Measurements from ENCODE around the gene PXDN.
"Not testable (repeated sequence)": the region's sequence is repeated elsewhere in the genome, so short reads cannot be mapped to it uniquely, and the experiment has no call there.

Gene PXDN

GRCh38 chr2:1685957-1686783 lies 58.1 kb downstream of the PXDN start:
- no peaks in the 10 kb centered on the region for H3K27me3 Mint-ChIP-seq
- H3K4me1 Mint-ChIP-seq (ENCODE audit: low read depth): no peaks in the 10 kb centered on the region
- no peak overlapping the region for H3K27ac Mint-ChIP-seq
- no peak overlapping the region for H3K4me3 Mint-ChIP-seq
- H3K9me3 Mint-ChIP-seq: no peaks in the 10 kb centered on the region
- no peaks in the 10 kb centered on the region for H3K36me3 Mint-ChIP-seq (ENCODE audit: low read depth)

DNA sequence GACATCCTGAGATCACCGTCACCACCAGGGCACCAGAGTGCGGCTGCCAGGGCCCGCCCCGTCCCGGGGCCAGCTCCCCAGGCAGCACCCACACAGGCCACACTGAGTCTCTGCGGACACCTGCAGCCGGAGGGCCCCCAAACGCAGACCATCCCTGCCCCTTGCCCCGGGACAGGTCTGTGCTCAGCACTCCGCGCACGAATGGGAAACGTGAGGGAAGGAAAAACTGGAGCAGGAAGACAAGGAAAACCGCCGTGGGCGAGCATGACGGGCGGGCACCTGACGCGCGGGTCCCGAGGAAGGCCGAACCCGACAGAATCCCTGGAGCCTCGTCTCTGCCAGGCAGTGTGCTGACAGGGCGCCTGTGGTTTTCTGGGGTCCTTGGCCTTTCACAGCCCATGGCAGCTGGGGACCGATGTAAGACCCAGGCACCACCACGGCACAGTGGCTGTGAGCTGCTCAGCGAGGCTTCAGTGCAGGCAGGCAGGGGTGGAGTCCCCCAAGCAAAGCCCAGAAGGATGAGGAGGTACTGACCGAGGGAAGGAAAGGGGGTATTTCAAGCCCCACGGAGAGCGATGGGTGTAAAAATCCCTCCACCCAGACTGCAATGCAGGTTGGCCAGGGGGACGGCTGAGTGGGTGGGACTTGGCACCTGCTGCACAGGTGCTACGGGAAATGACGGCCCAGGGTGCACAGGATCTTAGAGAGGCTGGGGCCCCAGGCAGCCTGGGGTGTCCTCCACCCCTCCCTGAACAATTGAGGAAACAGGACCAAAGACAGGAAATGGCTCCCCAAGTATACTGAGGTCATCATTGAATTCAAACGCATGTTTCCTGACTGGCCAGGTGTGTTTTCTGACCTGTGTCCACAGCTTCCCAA lies 59.0 kb downstream of the PXDN start:
- H3K27ac Mint-ChIP-seq: no peak overlapping the region
- H3K36me3 Mint-ChIP-seq (ENCODE audit: low read depth): no peaks in the 10 kb centered on the region
- H3K27me3 Mint-ChIP-seq: no peaks in the 10 kb centered on the region
- no peaks in the 10 kb centered on the region for H3K4me1 Mint-ChIP-seq (ENCODE audit: low read depth)
- no peak overlapping the region for H3K4me3 Mint-ChIP-seq
- no peaks in the 10 kb centered on the region for H3K9me3 Mint-ChIP-seq

DNA sequence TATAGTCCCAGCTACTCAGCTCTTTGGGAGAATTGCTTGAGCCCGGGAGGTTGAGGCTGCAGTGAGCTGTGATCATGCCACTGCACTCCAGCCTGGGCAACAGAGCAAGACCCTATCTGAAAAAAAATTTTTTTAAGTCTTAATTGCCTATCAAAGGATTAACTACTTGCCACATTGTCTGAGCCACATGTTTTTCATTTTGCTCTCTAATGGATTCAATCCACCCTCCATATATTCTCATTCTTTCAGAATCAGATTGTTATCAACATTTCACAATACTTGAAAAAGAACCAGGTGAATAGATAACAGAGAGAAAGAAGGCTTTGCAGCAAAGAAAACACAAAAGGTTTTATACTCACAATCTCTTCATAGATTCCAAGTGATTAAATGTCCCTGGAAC lies 61.0 kb downstream of the PXDN start:
- no peaks in the 10 kb centered on the region for H3K27me3 Mint-ChIP-seq
- H3K4me1 Mint-ChIP-seq (ENCODE audit: low read depth): no peaks in the 10 kb centered on the region
- no peaks in the 10 kb centered on the region for H3K36me3 Mint-ChIP-seq (ENCODE audit: low read depth)
- H3K9me3 Mint-ChIP-seq: no peaks in the 10 kb centered on the region
- H3K27ac Mint-ChIP-seq: no peak overlapping the region
- no peak overlapping the region for H3K4me3 Mint-ChIP-seq

DNA sequence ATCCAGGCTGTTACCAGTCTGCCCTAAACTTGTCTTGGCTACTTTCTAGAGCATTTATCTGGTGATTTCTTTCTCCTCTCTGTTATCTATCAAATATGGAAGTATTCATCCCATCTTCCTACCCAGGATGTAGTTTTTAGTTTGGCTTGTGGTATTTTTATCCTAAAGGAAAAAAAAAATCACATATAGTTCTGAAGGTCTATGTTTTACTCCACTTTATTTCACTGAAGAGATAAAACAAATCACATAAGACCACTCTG lies 62.2 kb downstream of the PXDN start:
- Mint-ChIP-seq H3K36me3 (ENCODE audit: low read depth) (no peaks in the 10 kb centered on the region), H3K4me1 (ENCODE audit: low read depth) (no peaks in the 10 kb centered on the region), H3K4me3 (no peak overlapping the region), H3K9me3 (no peaks in the 10 kb centered on the region), H3K27me3 (no peaks in the 10 kb centered on the region), H3K27ac (no peak overlapping the region)

- H3K4me3 Mint-ChIP-seq: no peak overlapping the region
- no peaks in the 10 kb centered on the region for H3K4me1 Mint-ChIP-seq (ENCODE audit: low read depth)
- H3K9me3 Mint-ChIP-seq: no peaks in the 10 kb centered on the region
- no peaks in the 10 kb centered on the region for H3K27me3 Mint-ChIP-seq
- H3K36me3 Mint-ChIP-seq (ENCODE audit: low read depth): no peaks in the 10 kb centered on the region
- H3K27ac Mint-ChIP-seq: no peak overlapping the region
Observed at GRCh38 chr2:1681323-1682180, 62.8 kb downstream of the PXDN start.

DNA sequence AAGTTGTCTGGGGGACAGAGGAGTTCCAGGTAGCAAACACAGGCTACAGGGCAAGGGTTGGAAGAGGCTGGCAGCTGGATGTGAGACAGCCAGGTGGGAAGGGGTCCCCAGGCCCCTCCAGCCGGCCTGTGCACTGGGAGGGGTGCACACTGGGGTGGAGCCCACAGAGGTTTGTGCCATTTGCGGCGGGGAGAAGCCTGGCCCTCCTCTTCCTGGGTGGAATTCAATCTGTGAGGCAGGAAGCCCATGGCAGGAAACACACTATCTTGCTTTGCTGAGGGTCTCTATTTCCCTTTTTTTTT lies 63.3 kb downstream of the PXDN start:
- H3K27me3 Mint-ChIP-seq: no peaks in the 10 kb centered on the region
- no peaks in the 10 kb centered on the region for H3K9me3 Mint-ChIP-seq
- no peak overlapping the region for H3K27ac Mint-ChIP-seq
- no peak overlapping the region for H3K4me3 Mint-ChIP-seq
- no peaks in the 10 kb centered on the region for H3K4me1 Mint-ChIP-seq (ENCODE audit: low read depth)
- no peaks in the 10 kb centered on the region for H3K36me3 Mint-ChIP-seq (ENCODE audit: low read depth)

GRCh38 chr2:1680222-1681016 lies 63.9 kb downstream of the PXDN start:
- no peaks in the 10 kb centered on the region for H3K4me1 Mint-ChIP-seq (ENCODE audit: low read depth)
- no peaks in the 10 kb centered on the region for H3K27me3 Mint-ChIP-seq
- H3K4me3 Mint-ChIP-seq: no peak overlapping the region
- no peaks in the 10 kb centered on the region for H3K9me3 Mint-ChIP-seq
- no peaks in the 10 kb centered on the region for H3K36me3 Mint-ChIP-seq (ENCODE audit: low read depth)
- no peak overlapping the region for H3K27ac Mint-ChIP-seq

DNA sequence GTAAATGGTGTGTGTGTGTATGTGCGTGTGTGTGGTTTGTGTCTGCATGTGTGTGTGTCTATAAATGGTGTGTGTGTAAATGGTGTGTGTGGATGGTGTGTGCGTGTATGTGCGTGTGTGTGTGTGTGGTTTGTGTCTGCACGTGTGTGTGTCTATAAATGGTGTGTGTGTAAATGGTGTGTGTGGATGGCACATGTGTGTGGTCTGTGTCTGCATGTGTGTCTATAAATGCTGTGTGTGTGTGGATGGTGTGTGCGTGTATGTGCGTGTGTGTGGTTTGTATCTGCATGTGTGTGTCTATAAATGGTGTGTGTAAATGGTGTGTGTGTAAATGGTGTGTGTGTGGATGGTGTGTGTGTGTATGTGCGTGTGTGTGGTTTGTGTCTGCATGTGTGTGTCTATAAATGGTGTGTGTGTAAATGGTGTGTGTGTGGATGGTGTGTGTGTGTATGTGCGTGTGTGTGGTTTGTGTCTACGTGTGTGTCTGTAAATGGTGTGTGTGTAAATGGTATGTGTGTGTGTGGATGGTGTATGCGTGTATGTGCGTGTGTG lies 64.8 kb downstream of the PXDN start:
- H3K27ac Mint-ChIP-seq; H3K4me1 Mint-ChIP-seq (ENCODE audit: low read depth); H3K9me3 Mint-ChIP-seq; H3K36me3 Mint-ChIP-seq (ENCODE audit: low read depth); H3K27me3 Mint-ChIP-seq; H3K4me3 Mint-ChIP-seq: not testable (repeated sequence)

GRCh38 chr2:1679065-1679464 lies 65.2 kb downstream of the PXDN start:
- not testable (repeated sequence) for H3K4me3 Mint-ChIP-seq; H3K9me3 Mint-ChIP-seq; H3K27me3 Mint-ChIP-seq; H3K27ac Mint-ChIP-seq; H3K36me3 Mint-ChIP-seq (ENCODE audit: low read depth); H3K4me1 Mint-ChIP-seq (ENCODE audit: low read depth)

GRCh38 chr2:1678609-1679008 lies 65.7 kb downstream of the PXDN start:
- H3K9me3 Mint-ChIP-seq: no peaks in the 10 kb centered on the region
- H3K4me1 Mint-ChIP-seq (ENCODE audit: low read depth): no peaks in the 10 kb centered on the region
- no peaks in the 10 kb centered on the region for H3K27me3 Mint-ChIP-seq
- H3K27ac Mint-ChIP-seq: no peak overlapping the region
- no peak overlapping the region for H3K4me3 Mint-ChIP-seq
- H3K36me3 Mint-ChIP-seq (ENCODE audit: low read depth): no peaks in the 10 kb centered on the region

DNA sequence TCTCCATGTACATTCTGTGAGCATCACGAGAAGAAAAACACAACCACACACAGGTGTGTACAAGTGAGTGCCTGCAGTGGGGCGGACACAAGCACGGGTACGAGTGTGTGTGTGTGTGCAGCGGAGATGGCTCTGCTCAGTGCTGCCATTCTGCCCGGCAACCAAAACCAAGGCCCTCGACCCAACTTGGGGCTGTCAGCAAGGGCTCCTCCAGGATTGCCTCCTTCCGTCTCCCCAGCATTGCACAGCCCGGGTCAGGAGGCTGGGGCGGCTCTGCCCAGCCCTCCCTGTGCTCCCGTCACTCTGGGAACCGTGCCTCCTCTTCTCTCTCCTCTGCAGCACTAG lies 66.5 kb downstream of the PXDN start:
- Mint-ChIP-seq H3K27ac (no peak overlapping the region), H3K27me3 (no peaks in the 10 kb centered on the region), H3K4me3 (no peak overlapping the region), H3K4me1 (ENCODE audit: low read depth) (no peaks in the 10 kb centered on the region), H3K9me3 (no peaks in the 10 kb centered on the region), H3K36me3 (ENCODE audit: low read depth) (no peaks in the 10 kb centered on the region)

GRCh38 chr2:1676913-1677820 lies 67.1 kb downstream of the PXDN start:
- no peak overlapping the region for H3K4me3 Mint-ChIP-seq
- H3K9me3 Mint-ChIP-seq: no peaks in the 10 kb centered on the region
- H3K36me3 Mint-ChIP-seq (ENCODE audit: low read depth): no peaks in the 10 kb centered on the region
- H3K27me3 Mint-ChIP-seq: no peaks in the 10 kb centered on the region
- no peak overlapping the region for H3K27ac Mint-ChIP-seq
- no peaks in the 10 kb centered on the region for H3K4me1 Mint-ChIP-seq (ENCODE audit: low read depth)

GRCh38 chr2:1676091-1676912 lies 68.0 kb downstream of the PXDN start:
- no peaks in the 10 kb centered on the region for H3K36me3 Mint-ChIP-seq (ENCODE audit: low read depth)
- H3K4me1 Mint-ChIP-seq (ENCODE audit: low read depth): no peaks in the 10 kb centered on the region
- H3K27me3 Mint-ChIP-seq: no peaks in the 10 kb centered on the region
- H3K27ac Mint-ChIP-seq: no peak overlapping the region
- no peaks in the 10 kb centered on the region for H3K9me3 Mint-ChIP-seq
- H3K4me3 Mint-ChIP-seq: no peak overlapping the region
